K562 (cell line): ENCODE data around the gene COL9A2. TPM values are rescaled to one million over a fixed set of nuclear protein-coding genes. Genes with fewer than 3 reads are reported as not detected.

Experiments used
- ATAC-seq: fragments of 200-7000 bp; cut with Tn5 transposase; 3 replicates; pipeline ENCODE4 v1.9.1; 2020; ENCODE audit warnings: moderate library complexity
- BruUV-seq: library from RNA; stranded (reverse); fragments of 400-500 nt; replicated peaks from 2 replicates; lab custom pipeline; 2021; lab: Mats Ljungman, UMichigan
- CTCF ChIA-PET: fragments of 300-600 bp; formaldehyde crosslinking; extraction: SDS; loops from one replicate; lab custom pipeline; 2021; ENCODE audit warnings: low intra/inter-chr PET ratio; lab: Yijun Ruan, JAX
- POLR2A ChIA-PET: fragments of 300-600, 350-650 bp; sonication (Branson Sonifier 250); formaldehyde crosslinking; extraction: SDS; loops from one replicate; lab custom pipeline; 2021; ENCODE audit warnings: antibody characterized with exemption, inconsistent platforms; lab: Yijun Ruan, JAX
- DNase-seq, 4 experiments: peaks; one replicate each; pipeline versions ENCODE4 v3.0.0 to v3.0.0-alpha.2; 2011 to 2018; ENCODE audit warnings: low spot score in 3 of 4, mixed read lengths in 3 of 4; ENCODE audit errors: extremely low read depth in 1 of 4
- FAIRE-seq: peaks from 2 replicates; lab custom pipeline; 2011; peaks lifted over from hg19 to GRCh38; lab: Jason Lieb, UNC
- H2AFZ ChIP-seq: 2 replicates; pipeline ENCODE4 v1.6.0; 2011; ENCODE audit warnings: low read depth, low read length, control low read depth, inconsistent platforms
- H3K27ac ChIP-seq: fragments of 200-600 bp; 3 replicates; pipeline ENCODE4 v1.8.0; 2011; ENCODE audit warnings: low read depth, mild to moderate bottlenecking, control low read depth, inconsistent platforms, low read length, moderate library complexity, mixed read lengths; ENCODE audit errors: extremely low read depth
- H3K27me3 ChIP-seq, 2 experiments: fragments of 300-600 bp in 1 of 2; 2 replicates in 1 of 2; 3 replicates in 1 of 2; pipeline versions ENCODE4 v1.6.0 to v1.8.0; 2011; ENCODE audit warnings: inconsistent platforms in 2 of 2, low read length in 2 of 2, mild to moderate bottlenecking in 1 of 2, mixed read lengths in 1 of 2, moderate library complexity in 1 of 2; ENCODE audit not compliant: control insufficient read depth in 2 of 2, insufficient read depth in 2 of 2
- H3K36me3 ChIP-seq: fragments of 300-600 bp; 3 replicates; pipeline ENCODE4 v1.8.0; 2011; ENCODE audit warnings: mild to moderate bottlenecking, low read length, inconsistent platforms; ENCODE audit not compliant: control insufficient read depth, insufficient read depth
- H3K4me1 ChIP-seq, 2 experiments: fragments of 200-600 bp in 1 of 2; replicated peaks in 1 of 2; 2 replicates in 1 of 2; 3 replicates in 1 of 2; pipeline versions ENCODE4 v1.5.1 to v1.8.0; 2011; ENCODE audit warnings: inconsistent platforms in 2 of 2, low read length in 2 of 2, mild to moderate bottlenecking in 1 of 2, mixed read lengths in 1 of 2, moderate library complexity in 1 of 2; ENCODE audit not compliant: control insufficient read depth in 2 of 2, insufficient read depth in 2 of 2
- H3K4me2 ChIP-seq: 2 replicates; pipeline ENCODE4 v1.6.1; 2011; ENCODE audit warnings: low read length, control low read depth, inconsistent platforms, mixed read lengths; ENCODE audit not compliant: insufficient read depth
- H3K4me3 ChIP-seq: fragments of 200-600 bp; sonication (generic), shearing (Covaris generic); 2 replicates; pipeline ENCODE4 v1.5.1; 2016; ENCODE audit warnings: control low read depth, inconsistent platforms
- H3K79me2 ChIP-seq: fragments of 200-600 bp; 3 replicates; pipeline ENCODE4 v1.8.0; 2011; ENCODE audit warnings: low read length, inconsistent platforms; ENCODE audit not compliant: control insufficient read depth, insufficient read depth
- H3K9ac ChIP-seq, 2 experiments: 2 replicates each; pipeline versions ENCODE4 v1.6.0 to v1.6.1; 2011; ENCODE audit warnings: low read depth in 2 of 2, low read length in 2 of 2, control low read depth in 1 of 2, inconsistent platforms in 1 of 2, mild to moderate bottlenecking in 1 of 2, mixed read lengths in 1 of 2; ENCODE audit not compliant: insufficient read depth in 1 of 2
- H3K9me1 ChIP-seq: one replicate; pipeline ENCODE4 v1.6.0; 2011; ENCODE audit warnings: inconsistent platforms, mild to moderate bottlenecking, low read length, moderate library complexity; ENCODE audit not compliant: control insufficient read depth, insufficient read depth
- H3K9me3 ChIP-seq: replicated peaks from 2 replicates; pipeline ENCODE4 v1.5.1; 2011; ENCODE audit warnings: low read depth, low read length, inconsistent platforms; ENCODE audit not compliant: control insufficient read depth, insufficient read depth
- H4K20me1 ChIP-seq: replicated peaks from 2 replicates; pipeline ENCODE4 v1.6.1; 2011; ENCODE audit warnings: low read length, inconsistent platforms, mixed read lengths; ENCODE audit not compliant: control insufficient read depth, insufficient read depth
- BDP1 ChIP-seq: IDR thresholded peaks from 3 replicates; pipeline ENCODE4 v1.6.1; 2011; ENCODE audit not compliant: insufficient read length, insufficient read depth
- BMI1 ChIP-seq: fragments of 150-350 bp; IDR thresholded peaks from 2 replicates; pipeline ENCODE4 v1.6.1; 2014; ENCODE audit warnings: low read length
- BRF1 ChIP-seq: IDR thresholded peaks from 3 replicates; pipeline ENCODE4 v1.6.1; 2011; ENCODE audit warnings: borderline replicate concordance, mild to moderate bottlenecking; ENCODE audit not compliant: insufficient read length; ENCODE audit errors: extremely low read depth
- CHD2 ChIP-seq: IDR thresholded peaks from 2 replicates; pipeline ENCODE4 v1.6.1; 2011; ENCODE audit warnings: low read depth, low read length
- DEAF1 ChIP-seq: fragments of 450-650 bp; formaldehyde crosslinking; IDR thresholded peaks from 2 replicates; pipeline ENCODE4 v1.4.0; 2020; ENCODE audit warnings: mild to moderate bottlenecking, moderate library complexity
- ETV5 ChIP-seq: sonication (generic); formaldehyde crosslinking; IDR thresholded peaks from 2 replicates; pipeline ENCODE4 v1.4.0; 2020; ENCODE audit warnings: low read depth, mild to moderate bottlenecking, missing genetic modification reagents
- FOXJ2 ChIP-seq: fragments of 200-800 bp; sonication (Bioruptor generic); IDR thresholded peaks from 2 replicates; pipeline ENCODE4 v1.6.1; 2016; ENCODE audit warnings: missing genetic modification characterization, missing compliant biosample characterization
- HDGF ChIP-seq: fragments of 450-650 bp; IDR thresholded peaks from 2 replicates; pipeline ENCODE4 v1.6.1; 2016
- HMG20A ChIP-seq: fragments of 450-650 bp; formaldehyde crosslinking; conservative IDR thresholded peaks from 2 replicates; pipeline ENCODE4 v1.4.0; 2020; ENCODE audit warnings: mild to moderate bottlenecking, mixed read lengths
- KAT7 ChIP-seq: sonication (generic); formaldehyde crosslinking; IDR thresholded peaks from 2 replicates; pipeline ENCODE4 v1.8.0; 2022; ENCODE audit warnings: missing genetic modification reagents, mild to moderate bottlenecking, borderline replicate concordance
- MAFF ChIP-seq: IDR thresholded peaks from 2 replicates; pipeline ENCODE4 v1.6.1; 2012; ENCODE audit warnings: low read length, improper control_type of control experiment
- TFAP4 ChIP-seq: sonication (generic); formaldehyde crosslinking; IDR thresholded peaks from 2 replicates; pipeline ENCODE4 v1.8.0; 2022; ENCODE audit warnings: missing genetic modification reagents, mild to moderate bottlenecking, moderate library complexity, borderline replicate concordance
- ZNF408 ChIP-seq: fragments of 250-450 bp; sonication (Bioruptor Pico); IDR thresholded peaks from 2 replicates; pipeline ENCODE4 v1.4.0; 2020; ENCODE audit warnings: low read depth, mild to moderate bottlenecking, moderate library complexity
- WGBS: fragments of 100-300 bp; shearing (Covaris generic); methylation state at CpG from one replicate; pipeline ENCODE4 v1.1.6; 2016; ENCODE audit warnings: low coverage, mixed read lengths; ENCODE audit not compliant: insufficient coverage; ENCODE audit errors: missing lambda C conversion rate; 5-methylcytosine and 5-hydroxymethylcytosine counted together
- in situ Hi-C: fragments of 300-500 bp; cut with MboI; formaldehyde crosslinking; loops from 4 replicates; pipeline ENCODE4 v1.15.0; 2018; ENCODE audit warnings: inconsistent platforms, mixed read lengths
- intact Hi-C: fragments of 100-400 bp; cut with micrococcal nuclease; formaldehyde crosslinking; loops from 2 replicates; pipeline ENCODE4 v1.14.2; 2022
- polyA plus RNA-seq, 8 experiments: library from polyadenylated mRNA; depleted of rRNA in 4 of 8; stranded (reverse) in 5 of 8; unstranded in 3 of 8; fragments of >200 nt; fragmentation: Nextera tagmentation in 2 of 8; fragmentation: Illumina TruSeq in 1 of 8; extraction: Ambion mirVana in 2 of 8; extraction: Trizol in 1 of 8; gene quantifications; 2 replicates each; pipeline versions ENCODE4 v1.2.1 to v1.2.3, GENCODE V29; 2011 to 2014; ENCODE audit warnings: inconsistent platforms in 1 of 8, missing spikeins in 1 of 8
- total RNA-seq, 7 experiments: library from RNA; depleted of rRNA in 6 of 7; stranded (reverse); fragments of >200 nt in 6 of 7; fragmentation: Illumina TruSeq in 2 of 7; extraction: Trizol in 2 of 7; gene quantifications; 2 replicates each; pipeline versions ENCODE4 v1.2.1 to v1.2.3, GENCODE V29; 2011 to 2021; ENCODE audit warnings: low replicate concordance in 1 of 7
- TF ChIP-seq, protein P1 (sequence below), 3 experiments: fragments of 200-800 bp in 1 of 3; sonication (Bioruptor generic) in 1 of 3; sonication (generic) in 1 of 3; formaldehyde crosslinking in 1 of 3; IDR thresholded peaks; 2 replicates each; pipeline versions ENCODE4 v1.6.1 to v1.8.0; 2016 to 2022; ENCODE audit warnings: mild to moderate bottlenecking in 2 of 3, missing compliant biosample characterization in 2 of 3, missing genetic modification characterization in 2 of 3, missing genetic modification reagents in 1 of 3
- TF ChIP-seq, protein P2 (sequence below): IDR thresholded peaks from 2 replicates; pipeline ENCODE4 v1.6.1; 2011; ENCODE audit not compliant: insufficient read length; ENCODE audit errors: extremely low read depth
- TF ChIP-seq, protein P3 (sequence below), 2 experiments: fragments of 450-650 bp; conservative IDR thresholded peaks; 2 replicates each; pipeline ENCODE4 v1.6.1; 2017; ENCODE audit warnings: mild to moderate bottlenecking in 2 of 2, moderate library complexity in 2 of 2

COL9A2 gene
- total and polyA plus RNA-seq, 9 of the 15 experiments (the other 6 are each of a cell fraction or from before 2014, with no cell fraction given), result 0.03 to 2.2 (median 0.31) TPM

- POLR2A ChIA-PET, result interaction anchor here (0.5 to 0.8 kb wide), 2 partner anchors 17 to 26 kb away, joined by 3 read pairs; no protein-coding TSS in a partner anchor
These were observed 16.0 kb downstream of the COL9A2 start for GRCh38 chr1:40301066-40301465.

More at GRCh38 chr1:40301066-40301465, 16.0 kb downstream of the COL9A2 start:
- Histone ChIP-seq H3K4me1 (peaks cover 0 to 17% of the 10 kb centered on the region in 2 experiments; a peak in 2 of 5 replicates), H3K4me3 (no peak overlapping the region), H2AFZ (no peak overlapping the region), H3K27ac (no peak overlapping the region), H4K20me1 (no peaks in the 10 kb centered on the region), H3K36me3 (no peaks in the 10 kb centered on the region), H3K9ac (peak overlapping the region in 1 of 2 experiments; percentile 10; a peak in 1 of 4 replicates), H3K9me3 (no peaks in the 10 kb centered on the region), H3K79me2 (no peaks in the 10 kb centered on the region), H3K27me3 (peaks cover 0 to 15% of the 10 kb centered on the region in 2 experiments; a peak in 1 of 5 replicates), H3K4me2 (no peak overlapping the region), H3K9me1 (no peaks in the 10 kb centered on the region)
- BruUV-seq, result no TSS peak
- WGBS, result 32% methylated on average over 10 of the region's 10 CpGs
- TF ChIP-seq ETV5 (CRISPR knock-in tag), result no peak
- no peak for TF ChIP-seq TFAP4 (CRISPR knock-in tag)
- no peak for TF ChIP-seq MAFF
- no peak for TF ChIP-seq CHD2
- TF ChIP-seq, protein P1, sequence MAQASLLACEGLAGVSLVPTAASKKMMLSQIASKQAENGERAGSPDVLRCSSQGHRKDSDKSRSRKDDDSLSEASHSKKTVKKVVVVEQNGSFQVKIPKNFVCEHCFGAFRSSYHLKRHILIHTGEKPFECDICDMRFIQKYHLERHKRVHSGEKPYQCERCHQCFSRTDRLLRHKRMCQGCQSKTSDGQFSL (CRISPR knock-in tag; IDR thresholded peaks at IDR 0.05), result no peak
- TF ChIP-seq, protein P1 (tag; IDR thresholded peaks at IDR 0.05), result no peak
- TF ChIP-seq BMI1, result no peak
- TF ChIP-seq BDP1, result no peak
- TF ChIP-seq, protein P2, sequence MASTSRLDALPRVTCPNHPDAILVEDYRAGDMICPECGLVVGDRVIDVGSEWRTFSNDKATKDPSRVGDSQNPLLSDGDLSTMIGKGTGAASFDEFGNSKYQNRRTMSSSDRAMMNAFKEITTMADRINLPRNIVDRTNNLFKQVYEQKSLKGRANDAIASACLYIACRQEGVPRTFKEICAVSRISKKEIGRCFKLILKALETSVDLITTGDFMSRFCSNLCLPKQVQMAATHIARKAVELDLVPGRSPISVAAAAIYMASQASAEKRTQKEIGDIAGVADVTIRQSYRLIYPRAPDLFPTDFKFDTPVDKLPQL, result no peak
- no peak for TF ChIP-seq FOXJ2 (tag)
- TF ChIP-seq DEAF1 (CRISPR knock-in tag), result no peak
- TF ChIP-seq, protein P3, sequence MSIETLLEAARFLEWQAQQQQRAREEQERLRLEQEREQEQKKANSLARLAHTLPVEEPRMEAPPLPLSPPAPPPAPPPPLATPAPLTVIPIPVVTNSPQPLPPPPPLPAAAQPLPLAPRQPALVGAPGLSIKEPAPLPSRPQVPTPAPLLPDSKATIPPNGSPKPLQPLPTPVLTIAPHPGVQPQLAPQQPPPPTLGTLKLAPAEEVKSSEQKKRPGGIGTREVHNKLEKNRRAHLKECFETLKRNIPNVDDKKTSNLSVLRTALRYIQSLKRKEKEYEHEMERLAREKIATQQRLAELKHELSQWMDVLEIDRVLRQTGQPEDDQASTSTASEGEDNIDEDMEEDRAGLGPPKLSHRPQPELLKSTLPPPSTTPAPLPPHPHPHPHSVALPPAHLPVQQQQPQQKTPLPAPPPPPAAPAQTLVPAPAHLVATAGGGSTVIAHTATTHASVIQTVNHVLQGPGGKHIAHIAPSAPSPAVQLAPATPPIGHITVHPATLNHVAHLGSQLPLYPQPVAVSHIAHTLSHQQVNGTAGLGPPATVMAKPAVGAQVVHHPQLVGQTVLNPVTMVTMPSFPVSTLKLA (conservative IDR thresholded peaks at IDR 0.05), result no peak
- no peak for TF ChIP-seq HDGF
- no peak for TF ChIP-seq ZNF408
- TF ChIP-seq KAT7 (CRISPR knock-in tag), result no peak
- TF ChIP-seq HMG20A, result no peak
- TF ChIP-seq BRF1, result no peak
- in situ Hi-C loops, result loop anchor here (10.0 kb wide), 1 partner anchor 146 kb away; no protein-coding TSS in a partner anchor
- intact Hi-C loops, result no loop called here
- CTCF ChIA-PET, result no interaction called here
- no peak for DNase-seq
- FAIRE-seq, result no peak
- ATAC-seq, result no peak
